ENCODE data around the gene TPP1. TPM values are rescaled to one million over a fixed set of nuclear protein-coding genes. Genes with fewer than 3 reads are reported as not detected.

Gene TPP1
- total RNA-seq, 1 experiment from 2014 or later, result 31.2 TPM

- peak; percentile 95 for DNase-seq (ENCODE audit: low read depth)
Observed at GRCh38 chr11:6612213-6613041, 6.8 kb downstream of the TPP1 start, which contains the start of gene TAF10. TAF10 (minus strand) TSS chr11:6612216; CDS start chr11:6612189, 27 bp downstream.

GRCh38 chr11:6611963-6612212 is 7.3 kb downstream of the TPP1 start:
- DNase-seq (ENCODE audit: low read depth), result no peak

DNA sequence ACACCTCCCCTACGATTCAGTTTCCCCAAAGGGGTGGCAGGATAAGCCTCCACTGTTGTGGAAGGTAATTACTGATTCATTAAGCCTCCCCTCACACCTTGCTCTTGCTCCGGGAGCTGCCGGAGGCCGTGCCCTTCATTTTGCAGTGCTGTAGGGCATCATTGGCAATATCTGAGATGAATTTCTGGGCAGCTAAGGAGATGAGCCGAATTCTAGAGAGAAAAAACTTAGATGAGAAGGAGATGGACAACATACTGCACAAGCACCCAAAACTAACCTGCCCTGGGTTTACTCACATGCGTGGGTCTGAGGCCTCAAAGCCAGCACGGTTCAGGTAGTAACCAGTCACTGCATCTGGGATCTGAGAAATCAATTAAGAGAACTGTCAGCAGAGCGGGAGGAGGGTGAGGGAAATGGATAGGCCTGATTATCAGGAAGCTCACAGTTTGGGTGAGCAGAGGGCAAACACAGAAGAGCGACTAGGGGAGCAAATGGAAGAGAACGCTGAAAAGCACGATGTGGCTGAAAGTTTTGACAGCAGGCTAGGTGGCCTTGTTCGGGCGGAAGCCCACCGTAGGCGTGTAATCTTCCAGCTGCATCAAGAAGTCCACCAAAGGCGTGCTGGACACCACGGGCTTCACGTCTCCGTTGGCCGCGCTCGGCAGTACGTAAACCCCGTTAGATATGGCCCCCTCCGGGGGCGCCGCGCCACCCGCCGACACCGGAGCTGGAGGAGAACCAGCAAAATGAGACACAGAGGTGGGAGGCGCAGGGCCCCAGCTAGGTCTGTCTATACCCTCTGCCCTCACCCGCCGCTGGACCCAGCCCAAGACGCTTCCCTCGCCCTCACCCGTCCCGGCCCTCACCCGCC is 7.9 kb downstream of the TPP1 start:
- DNase-seq (ENCODE audit: low read depth), result no peak

DNA sequence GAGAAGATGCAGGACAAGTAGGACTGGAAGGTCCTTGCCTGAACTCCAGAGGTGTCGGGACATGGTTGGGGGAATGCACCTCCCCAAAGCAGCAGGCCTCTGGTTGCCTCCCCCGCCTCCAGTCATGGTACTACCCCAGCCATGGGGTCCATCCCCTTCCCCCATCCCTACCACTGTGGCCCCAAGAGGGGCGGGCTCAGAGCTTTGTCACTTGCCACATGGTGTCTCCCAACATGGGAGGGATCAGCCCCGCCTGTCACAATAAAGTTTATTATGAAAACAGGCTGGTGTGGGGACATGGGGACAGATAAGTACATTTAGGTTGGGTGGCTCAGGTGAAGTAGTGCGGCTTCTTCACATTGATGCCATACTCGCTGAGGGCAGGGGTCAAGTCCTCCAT is 8.6 kb downstream of the TPP1 start:
- DNase-seq (ENCODE audit: low read depth), result no peak

DNA sequence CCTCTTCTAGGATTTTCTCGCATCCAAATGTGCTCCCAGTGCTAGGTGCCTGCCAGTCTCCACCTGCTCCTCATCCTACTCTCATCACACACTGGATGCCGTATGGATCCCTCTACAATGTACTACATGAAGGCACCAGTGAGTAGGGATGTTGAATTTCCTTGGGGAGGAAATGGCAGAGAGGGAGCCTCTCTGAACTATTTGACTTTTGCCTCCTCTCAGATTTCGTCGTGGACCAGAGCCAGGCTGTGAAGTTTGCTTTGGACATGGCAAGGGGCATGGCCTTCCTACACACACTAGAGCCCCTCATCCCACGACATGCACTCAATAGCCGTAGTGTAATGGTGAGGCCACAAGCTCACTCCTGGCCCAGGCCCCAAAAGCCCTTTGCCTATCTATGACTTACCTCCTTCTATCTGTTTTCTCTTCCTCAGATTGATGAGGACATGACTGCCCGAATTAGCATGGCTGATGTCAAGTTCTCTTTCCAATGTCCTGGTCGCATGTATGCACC is 9.7 kb downstream of the TPP1 start:
- no peak for DNase-seq (ENCODE audit: low read depth)

GRCh38 chr11:6608726-6609501 is 10.3 kb downstream of the TPP1 start:
- DNase-seq (ENCODE audit: low read depth), result no peak

GRCh38 chr11:6608011-6608410 is 11.2 kb downstream of the TPP1 start:
- no peak for DNase-seq (ENCODE audit: low read depth)

- DNase-seq (ENCODE audit: low read depth), result no peak
Observed at GRCh38 chr11:6607190-6607795, 11.9 kb downstream of the TPP1 start.

- DNase-seq (ENCODE audit: low read depth), result peak; percentile 95
Observed at GRCh38 chr11:6606471-6607189, 12.6 kb downstream of the TPP1 start.

DNA sequence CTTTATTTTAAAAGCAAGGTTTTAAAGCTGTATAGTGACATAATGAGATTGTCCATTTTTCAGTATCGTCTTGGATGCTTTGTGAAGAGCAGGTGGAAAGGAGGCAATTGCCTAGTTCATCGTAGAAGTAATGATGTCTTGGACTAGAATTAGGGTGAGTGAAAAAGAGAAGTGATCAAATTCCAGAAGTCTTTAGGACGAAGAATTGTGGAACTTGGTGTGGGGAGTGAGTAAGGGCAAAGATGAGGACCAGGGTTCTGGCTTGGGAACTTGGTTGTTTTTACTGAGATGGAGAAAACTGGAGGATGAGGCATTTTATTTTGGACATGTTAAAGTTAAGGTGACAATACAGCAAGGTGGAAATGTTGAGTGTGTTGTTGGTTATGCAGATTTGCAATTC is 14.4 kb downstream of the TPP1 start:
- DNase-seq (ENCODE audit: low read depth), result no peak

DNA sequence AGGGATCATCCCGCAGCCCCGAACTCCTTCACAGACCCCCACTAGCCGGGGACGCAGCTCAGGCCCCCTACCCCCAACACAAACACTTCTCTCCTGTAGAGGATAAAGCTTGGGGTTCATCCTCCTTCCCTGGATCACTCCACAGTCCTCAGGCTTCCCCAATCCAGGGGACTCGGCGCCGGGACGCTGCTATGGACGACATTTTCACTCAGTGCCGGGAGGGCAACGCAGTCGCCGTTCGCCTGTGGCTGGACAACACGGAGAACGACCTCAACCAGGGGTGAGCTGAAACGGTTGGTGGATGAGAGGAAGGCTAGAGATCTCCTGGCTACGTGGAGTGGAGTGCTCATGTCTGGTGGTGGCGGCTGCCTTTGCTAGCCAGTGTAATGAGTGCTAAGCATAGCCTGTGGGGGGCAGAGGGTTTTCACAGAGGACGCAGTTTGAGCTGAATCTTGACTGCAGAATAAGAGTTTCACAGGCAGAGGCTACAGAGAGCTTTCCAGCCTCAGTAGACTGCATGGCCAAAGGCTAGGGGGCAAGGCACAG is 15.1 kb downstream of the TPP1 start:
- DNase-seq (ENCODE audit: low read depth), result peak; percentile 61

GRCh38 chr11:6603287-6604080 is 15.7 kb downstream of the TPP1 start, which contains the start of the genes ILK and RRP8:
ILK (plus strand) TSS chr11:6603774; CDS start chr11:6604272, 498 bp downstream.
RRP8 (minus strand) TSS chr11:6603616; CDS start chr11:6603502, 114 bp downstream.
- DNase-seq (ENCODE audit: low read depth), result peak; percentile 86

DNA sequence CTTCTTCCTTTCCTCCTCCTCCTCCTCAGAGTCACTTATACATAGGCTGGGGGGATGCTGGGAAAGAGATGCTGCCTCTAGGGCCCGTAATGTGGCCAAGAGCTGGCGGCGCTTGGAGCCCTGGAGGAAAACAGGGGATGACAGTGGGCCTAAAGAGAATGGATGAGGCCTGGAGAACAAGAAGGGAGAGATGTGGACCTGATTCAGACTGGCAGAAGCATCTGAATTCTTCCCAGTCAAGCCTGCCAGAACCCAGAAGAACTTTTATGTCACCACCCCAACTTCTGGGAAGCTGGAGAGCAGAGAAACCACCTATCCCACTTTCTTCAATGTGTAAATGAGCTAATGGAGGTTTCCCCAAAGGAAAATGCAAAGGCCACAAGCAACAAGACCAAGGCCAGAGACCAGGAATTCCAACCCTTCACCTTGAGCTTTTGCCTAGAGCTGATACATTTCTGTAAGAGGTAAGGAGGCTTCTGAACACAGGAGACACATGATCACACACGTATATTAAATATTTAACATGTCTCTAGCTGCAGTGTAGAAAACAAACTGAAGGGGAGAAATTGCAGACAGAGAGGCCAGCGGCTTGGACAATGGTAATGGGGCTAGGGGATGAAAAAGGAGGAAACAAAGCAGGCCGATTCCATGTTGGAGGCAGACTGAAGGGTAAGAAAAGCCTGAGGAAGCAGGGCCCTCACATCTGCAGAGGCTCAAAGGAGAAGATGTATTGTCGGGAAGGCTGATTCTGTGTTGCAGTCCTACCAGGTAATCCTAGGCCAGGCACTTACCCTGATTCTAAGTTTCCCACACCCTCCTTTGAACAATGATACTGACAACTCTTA is 16.9 kb downstream of the TPP1 start:
- no peak for DNase-seq (ENCODE audit: low read depth)

- DNase-seq (ENCODE audit: low read depth), result no peak
Observed at GRCh38 chr11:6601041-6601461, 18.2 kb downstream of the TPP1 start.

DNA sequence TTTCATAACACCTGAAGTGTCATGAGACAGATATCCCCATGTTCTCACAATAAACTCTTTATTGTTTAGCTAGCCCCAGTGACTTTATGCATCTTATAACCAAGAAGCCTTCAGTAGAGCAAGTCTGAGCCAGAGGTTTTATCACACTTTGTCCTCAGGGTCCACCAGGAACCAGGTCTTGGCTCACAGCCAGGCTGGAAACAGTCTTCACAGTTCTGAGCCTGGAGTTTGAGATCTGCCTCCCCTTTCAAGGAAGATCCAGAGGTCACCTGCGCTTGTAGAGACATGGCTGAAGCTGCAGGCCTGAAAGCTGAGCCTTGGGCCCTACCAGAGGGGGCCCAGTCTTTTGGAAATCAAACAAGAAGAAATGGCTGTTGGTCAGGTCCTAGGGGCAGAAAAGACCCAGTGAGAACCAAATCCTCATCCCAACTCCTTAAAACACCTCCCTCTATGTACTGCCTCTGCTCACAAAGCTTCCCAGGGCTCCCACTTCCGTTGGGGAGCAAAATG is 19.3 kb downstream of the TPP1 start:
- no peak for DNase-seq (ENCODE audit: low read depth)

DNA sequence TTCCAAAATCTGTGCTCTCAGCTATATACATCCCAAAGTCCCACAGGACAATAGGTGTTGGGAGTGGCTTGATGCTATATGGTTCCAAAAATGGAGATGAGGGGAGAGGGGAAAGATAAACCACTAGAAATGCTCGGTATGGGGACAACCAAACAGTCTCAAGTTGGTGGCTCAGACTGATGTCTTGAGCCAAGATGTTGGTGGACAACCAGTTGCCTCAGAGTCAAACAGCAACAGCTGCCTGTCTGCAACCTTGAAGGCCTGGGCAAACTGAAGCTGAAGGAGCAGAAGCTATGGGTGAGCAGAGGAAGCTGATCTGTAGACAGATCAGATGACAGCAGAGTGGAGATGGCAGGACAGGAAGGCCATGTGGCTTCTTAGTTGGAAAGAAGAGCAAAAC is 19.8 kb downstream of the TPP1 start:
- DNase-seq (ENCODE audit: low read depth), result no peak

- DNase-seq (ENCODE audit: low read depth), result no peak
Observed at GRCh38 chr11:6598555-6598954, 20.7 kb downstream of the TPP1 start.

Measured in HT1080 (cell line).